ENCODE results near the gene SERPINE3.

Gene SERPINE3

GRCh38 chr13:51328488-51328887 lies 11.0 kb upstream of the SERPINE3 start:
- no peak for DNase-seq (ENCODE audit: low spot score)

- DNase-seq (ENCODE audit: low spot score): no peak
These were observed 9.9 kb upstream of the SERPINE3 start for GRCh38 chr13:51329606-51330005.

GRCh38 chr13:51330791-51331190 lies 8.7 kb upstream of the SERPINE3 start:
- DNase-seq (ENCODE audit: low spot score): no peak

GRCh38 chr13:51331354-51331861 lies 8.1 kb upstream of the SERPINE3 start:
- no peak for DNase-seq (ENCODE audit: low spot score)

- no peak for DNase-seq (ENCODE audit: low spot score)
These were observed 6.7 kb upstream of the SERPINE3 start for GRCh38 chr13:51332566-51333361.

GRCh38 chr13:51333421-51333820 lies 6.1 kb upstream of the SERPINE3 start:
- no peak for DNase-seq (ENCODE audit: low spot score)

GRCh38 chr13:51333826-51334225 lies 5.7 kb upstream of the SERPINE3 start:
- no peak for DNase-seq (ENCODE audit: low spot score)

GRCh38 chr13:51336746-51337145 lies 2.7 kb upstream of the SERPINE3 start:
- DNase-seq (ENCODE audit: low spot score): no peak

- no peak for DNase-seq (ENCODE audit: low spot score)
These were observed 651 bp downstream of the SERPINE3 start for GRCh38 chr13:51339952-51340732.

- DNase-seq (ENCODE audit: low spot score): no peak
These were observed 1.7 kb downstream of the SERPINE3 start for GRCh38 chr13:51341232-51341631.

GRCh38 chr13:51341791-51342190 lies 2.3 kb downstream of the SERPINE3 start:
- DNase-seq (ENCODE audit: low spot score): no peak

- DNase-seq (ENCODE audit: low spot score): no peak
These were observed 3.2 kb downstream of the SERPINE3 start for GRCh38 chr13:51342706-51343105.

GRCh38 chr13:51343475-51343874 lies 4.0 kb downstream of the SERPINE3 start:
- no peak for DNase-seq (ENCODE audit: low spot score)

- no peak for DNase-seq (ENCODE audit: low spot score)
These were observed 6.9 kb downstream of the SERPINE3 start for GRCh38 chr13:51346397-51346796.

GRCh38 chr13:51347099-51347498 lies 7.6 kb downstream of the SERPINE3 start:
- DNase-seq (ENCODE audit: low spot score): no peak

- DNase-seq (ENCODE audit: low spot score): no peak
These were observed 8.8 kb downstream of the SERPINE3 start for GRCh38 chr13:51348069-51348967.

GRCh38 chr13:51349016-51349415 lies 9.5 kb downstream of the SERPINE3 start:
- no peak for DNase-seq (ENCODE audit: low spot score)

- DNase-seq (ENCODE audit: low spot score): no peak
These were observed 15.7 kb downstream of the SERPINE3 start for GRCh38 chr13:51355217-51355616.

- no peak for DNase-seq (ENCODE audit: low spot score)
These were observed 18.6 kb downstream of the SERPINE3 start for GRCh38 chr13:51357928-51358595.

- DNase-seq (ENCODE audit: low spot score): no peak
These were observed 19.9 kb downstream of the SERPINE3 start for GRCh38 chr13:51359352-51359751.

GRCh38 chr13:51360489-51360888 lies 21.0 kb downstream of the SERPINE3 start:
- no peak for DNase-seq (ENCODE audit: low spot score)

GRCh38 chr13:51361106-51361505 lies 21.6 kb downstream of the SERPINE3 start:
- no peak for DNase-seq (ENCODE audit: low spot score)
